Measurements from ENCODE around the gene RAI1. TPM values are rescaled to one million over a fixed set of nuclear protein-coding genes. Genes with fewer than 3 reads are reported as not detected.

The RAI1 gene
- total and polyA plus RNA-seq, 2 of the 13 experiments (the other 11 are each of a cell fraction or from before 2014, with no cell fraction given), result 3.4 to 5.2 TPM

GRCh38 chr17:17837966-17838962 lies 157.0 kb downstream of the RAI1 start (continued):
- TF ChIP-seq PAXIP1 (CRISPR knock-in tag; conservative IDR thresholded peaks at IDR 0.05), result peak; percentile 32; the same call in 1 of the 2 replicates
- TF ChIP-seq TFAP4 (IDR thresholded peaks at IDR 0.05; ENCODE audit: borderline replicate concordance, low read depth), result peak; percentile 24; the same call in 1 of the 2 replicates
- peak; percentile 27; the same call in 1 of the 2 replicates for TF ChIP-seq PRDM10 (CRISPR knock-in tag; IDR thresholded peaks at IDR 0.05; ENCODE audit: low read depth)
- no peak for TF ChIP-seq MXD4 (CRISPR knock-in tag; IDR thresholded peaks at IDR 0.05)
- 0 out of 2 replicates have a peak, but pooled peaks have one; percentile 21 for TF ChIP-seq NFIC (IDR thresholded peaks at IDR 0.05; ENCODE audit: low read length)
- 0 out of 2 replicates have a peak, but pooled peaks have one; percentile 48 for TF ChIP-seq ATF7-NPFF (CRISPR knock-in tag; IDR thresholded peaks at IDR 0.05; ENCODE audit: low read depth)
- TF ChIP-seq ZNF614 (CRISPR knock-in tag; IDR thresholded peaks at IDR 0.05; ENCODE audit: borderline replicate concordance), result no peak
- TF ChIP-seq ZNF281 (CRISPR knock-in tag; IDR thresholded peaks at IDR 0.05; ENCODE audit: borderline replicate concordance), result peak; percentile 91
- TF ChIP-seq ZNF710 (CRISPR knock-in tag; IDR thresholded peaks at IDR 0.05; ENCODE audit: borderline replicate concordance), result 0 out of 2 replicates have a peak, but pooled peaks have one; percentile 15
- TF ChIP-seq ZNF20 (CRISPR knock-in tag; IDR thresholded peaks at IDR 0.05), result 0 out of 2 replicates have a peak, but pooled peaks have one; percentile 51

Measured in HepG2 (cell line).